GM19455 (cell line): ENCODE data around the gene HDAC4.

Experiments
- ATAC-seq: cut with Tn5 transposase; IDR thresholded peaks from one replicate; pipeline ENCODE4 v1.9.1; 2021; ENCODE audit not compliant: unreplicated experiment

HDAC4 gene

DNA sequence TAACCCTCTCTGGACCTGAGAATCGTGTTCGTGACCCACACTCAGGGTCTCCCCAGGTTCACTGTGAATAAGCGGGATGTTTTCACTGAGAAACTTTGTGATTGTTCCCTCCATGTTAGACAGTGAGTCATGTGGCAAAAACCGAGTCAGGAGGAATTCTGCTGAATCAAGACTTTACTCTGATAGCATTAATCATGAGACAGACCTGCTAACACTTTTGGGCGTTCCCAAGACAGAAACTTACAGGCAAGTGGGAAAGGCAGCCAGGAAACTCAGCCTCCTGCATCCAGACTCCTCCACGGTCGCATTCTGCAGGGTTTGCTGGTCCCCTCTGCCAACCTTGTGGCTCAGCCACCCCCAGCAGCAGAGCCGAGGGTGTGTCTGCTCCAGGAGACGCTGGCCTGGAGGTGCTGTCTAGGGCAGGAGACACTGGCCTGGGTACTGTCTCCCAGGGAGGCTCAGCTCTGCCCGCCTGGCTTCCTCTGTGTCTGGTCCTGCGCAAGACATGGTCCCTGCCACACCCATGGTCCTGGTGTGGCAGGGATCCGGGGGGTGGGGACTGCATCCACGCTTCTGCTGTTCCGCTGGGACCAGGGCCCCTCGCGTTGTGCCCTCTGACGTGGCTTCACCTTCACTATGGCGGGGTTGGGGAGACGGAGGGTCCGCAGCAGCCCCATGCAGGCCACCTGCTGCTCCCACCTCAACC, 375.6 kb downstream of the HDAC4 start:
- no peak for ATAC-seq

DNA sequence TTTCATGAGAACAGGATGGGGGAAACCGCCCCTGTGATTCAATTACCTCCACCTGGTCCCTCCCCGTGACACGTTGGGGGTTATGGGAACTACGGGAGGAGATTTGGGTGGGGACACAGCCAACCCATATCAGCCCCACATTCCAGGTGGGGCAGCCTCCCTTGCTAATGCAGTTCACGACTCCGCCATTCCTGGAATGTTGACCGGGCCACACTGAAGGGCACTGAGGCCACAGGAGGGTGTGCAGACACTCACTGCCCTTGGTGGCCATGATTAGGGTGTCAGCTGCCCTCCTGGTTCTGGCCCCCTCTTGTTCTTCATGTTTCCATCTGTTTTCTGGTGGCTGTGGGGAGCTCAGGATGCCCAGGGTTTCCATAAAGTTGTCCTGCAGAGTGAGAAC, 376.6 kb downstream of the HDAC4 start:
- no peak for ATAC-seq

DNA sequence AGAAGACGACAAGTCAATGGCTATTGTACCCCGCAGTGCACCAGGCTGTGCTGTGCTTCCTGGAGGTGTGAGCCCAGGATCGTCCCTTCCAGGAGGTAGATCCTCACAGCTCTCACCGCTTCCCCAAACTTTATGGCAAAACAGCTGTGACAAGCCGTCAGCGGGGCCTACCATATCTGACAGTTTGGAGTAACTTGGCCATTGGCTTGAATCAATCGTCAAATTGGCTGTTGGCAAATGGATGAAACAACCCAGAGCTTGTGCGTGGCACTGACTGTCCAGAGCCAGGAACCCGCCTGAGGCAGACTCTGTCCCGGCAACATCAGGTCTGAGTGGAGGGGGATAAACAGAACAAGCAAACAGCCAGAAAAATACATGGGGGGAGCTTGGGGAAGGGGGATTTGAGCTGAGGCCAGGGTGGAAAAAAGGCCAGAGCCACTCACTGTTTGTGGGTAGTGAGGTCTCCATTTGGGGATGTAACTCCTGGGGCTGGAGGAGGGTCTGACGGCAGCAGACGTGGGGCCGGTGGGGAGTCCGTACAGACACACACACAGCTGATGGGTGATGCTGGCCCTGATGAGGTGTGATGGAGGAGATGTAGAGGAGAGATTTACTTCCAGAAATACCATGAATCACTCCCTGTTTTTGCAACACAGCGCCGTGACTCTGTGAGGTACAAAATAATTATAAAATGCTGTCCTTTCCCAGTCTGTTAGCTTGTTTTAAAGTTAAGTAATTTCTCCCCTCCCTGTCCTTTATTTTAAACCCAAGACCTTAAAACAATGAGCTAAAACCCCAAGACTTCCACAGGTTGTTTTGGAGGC, 378.2 kb downstream of the HDAC4 start:
- no peak for ATAC-seq

DNA sequence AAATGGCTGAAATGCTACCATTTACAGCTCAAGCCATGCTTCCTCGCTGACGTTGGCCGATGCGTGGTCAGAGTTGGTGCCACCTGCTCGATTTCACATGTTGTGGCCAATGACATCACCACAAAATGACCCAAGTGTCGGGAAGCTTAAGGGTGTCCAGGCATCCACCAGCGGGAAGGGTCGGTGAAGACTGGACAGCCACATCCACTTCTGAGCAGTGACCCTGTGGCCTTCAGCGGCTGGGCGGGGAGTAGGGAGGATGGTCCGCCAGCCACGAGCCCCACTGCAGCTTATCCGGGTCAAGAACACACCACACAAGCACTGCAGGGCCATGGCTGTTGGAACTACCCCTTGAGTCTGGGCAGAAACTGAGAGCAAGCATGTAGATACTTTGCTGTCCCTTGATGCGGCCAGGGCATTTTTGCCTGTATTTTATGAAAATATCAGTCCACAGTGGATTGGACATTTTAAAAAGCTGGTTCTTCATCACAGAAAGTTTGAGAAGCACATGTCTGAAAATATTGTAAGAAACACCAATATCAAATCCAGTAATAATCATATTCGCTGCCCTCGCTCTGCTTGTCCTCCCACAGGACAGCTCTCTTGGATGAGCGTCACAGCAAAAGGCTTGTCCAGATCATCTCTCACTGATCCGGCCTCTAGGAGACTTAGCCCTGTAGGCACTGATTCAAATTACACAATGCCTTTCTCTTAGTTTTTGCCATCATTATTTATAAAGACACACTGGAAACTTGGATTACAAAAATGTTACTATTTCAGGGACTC, 379.0 kb downstream of the HDAC4 start:
- no peak for ATAC-seq

DNA sequence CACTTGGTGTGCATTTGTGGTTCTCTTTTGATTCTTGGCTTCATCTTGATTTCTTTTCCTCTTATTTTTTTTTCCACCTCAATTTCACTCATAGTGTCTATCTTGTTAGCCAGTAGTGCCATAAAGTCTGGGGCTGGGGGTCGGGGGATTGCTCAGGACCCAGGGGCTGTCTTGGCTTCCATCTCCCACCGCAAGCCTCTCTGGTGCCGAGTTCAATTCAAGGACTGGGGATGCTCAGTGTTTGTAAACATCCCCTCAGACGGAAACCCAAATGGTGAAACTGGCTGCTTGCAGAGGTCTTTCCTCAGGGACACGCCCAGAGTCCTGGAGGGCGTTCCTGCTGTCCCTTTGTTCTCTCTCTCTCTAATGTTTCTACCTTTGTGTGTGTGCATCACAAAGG, 379.6 kb downstream of the HDAC4 start:
- no peak for ATAC-seq

DNA sequence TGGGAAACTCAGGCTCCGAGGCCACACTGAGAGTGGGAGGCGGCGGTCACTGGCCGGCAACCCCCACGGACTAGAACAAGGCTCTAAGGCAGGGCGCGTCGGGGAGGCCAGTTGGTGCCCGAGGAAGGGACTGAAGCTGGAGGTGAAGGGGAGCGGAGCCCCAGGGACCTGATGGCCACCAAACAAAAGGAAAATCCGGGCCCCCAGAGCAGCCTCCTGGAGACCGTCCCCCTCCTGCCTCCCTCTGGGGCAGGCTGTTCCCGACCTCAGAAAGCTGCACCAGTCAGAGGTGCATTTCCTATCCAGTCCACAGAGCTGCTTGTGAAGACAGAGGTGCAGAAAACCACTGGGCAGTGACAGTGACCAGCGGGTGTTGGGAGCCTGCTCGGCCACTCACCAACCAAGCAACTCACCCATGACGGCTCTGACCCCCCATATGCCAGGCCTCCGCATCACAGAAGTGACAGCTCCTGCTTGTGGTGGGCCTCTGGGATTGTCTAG, 380.2 kb downstream of the HDAC4 start:
- no peak for ATAC-seq

DNA sequence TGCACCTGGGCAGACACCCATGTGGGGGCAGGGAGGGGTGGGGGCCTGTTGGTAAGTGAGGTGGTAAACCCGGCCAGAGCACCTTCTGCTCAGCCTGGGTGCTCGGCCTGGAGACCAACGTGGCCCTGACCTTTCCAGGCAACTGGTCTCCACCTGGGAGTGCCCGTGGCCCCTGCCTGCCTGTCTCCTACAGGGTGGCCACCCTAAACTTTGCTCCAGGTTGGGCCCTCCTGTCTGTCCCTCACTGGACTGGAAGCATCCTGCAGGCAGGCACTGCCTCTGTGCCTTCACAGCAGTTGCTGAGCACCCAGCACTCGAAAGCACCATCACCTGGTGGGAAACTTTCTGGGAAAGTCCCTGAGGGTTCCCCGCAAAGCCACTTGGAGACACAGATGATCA, 381.6 kb downstream of the HDAC4 start:
- no peak for ATAC-seq

DNA sequence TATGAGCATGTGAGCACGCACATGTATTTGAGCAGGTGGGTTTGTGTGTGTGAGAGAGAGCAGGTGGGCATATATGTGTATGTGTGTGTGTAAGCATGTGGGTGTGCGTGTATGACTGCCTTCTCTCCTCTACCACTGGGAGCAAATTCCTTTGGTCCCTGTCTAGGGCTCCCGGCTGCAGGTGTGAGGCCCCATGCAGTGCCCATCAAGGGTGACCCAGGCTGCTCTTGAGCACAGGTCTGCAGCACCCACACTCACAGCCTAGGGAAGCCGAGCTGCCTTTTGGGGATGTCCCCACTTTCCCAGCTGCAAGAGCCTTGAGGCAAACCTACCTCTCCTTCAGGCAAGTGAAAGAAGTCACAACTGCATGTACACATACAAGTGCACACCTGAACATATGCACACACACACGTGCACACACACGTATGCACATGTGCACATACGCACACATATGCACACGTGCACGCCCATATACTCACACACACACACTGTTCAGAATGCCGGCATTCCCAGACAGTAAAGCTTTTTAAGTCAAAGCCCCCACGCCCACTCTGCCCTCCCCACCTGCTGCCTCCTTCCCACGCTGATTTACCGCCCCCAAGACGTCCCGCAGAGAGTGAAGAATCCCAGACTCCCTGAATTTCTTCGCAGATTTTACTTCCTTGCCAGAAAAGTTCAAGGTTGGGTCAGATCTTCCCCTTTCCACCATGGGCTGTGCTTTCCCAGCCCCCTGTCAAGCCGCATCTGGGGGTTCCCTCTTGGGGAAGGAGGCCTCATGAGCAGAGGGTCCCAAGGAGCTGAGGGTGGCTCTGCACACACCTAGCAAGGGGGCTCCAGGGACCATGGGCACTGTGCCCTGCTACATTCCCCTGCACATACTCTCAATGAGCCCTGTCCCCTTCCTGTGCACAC, 382.3 kb downstream of the HDAC4 start:
- ATAC-seq = no peak

DNA sequence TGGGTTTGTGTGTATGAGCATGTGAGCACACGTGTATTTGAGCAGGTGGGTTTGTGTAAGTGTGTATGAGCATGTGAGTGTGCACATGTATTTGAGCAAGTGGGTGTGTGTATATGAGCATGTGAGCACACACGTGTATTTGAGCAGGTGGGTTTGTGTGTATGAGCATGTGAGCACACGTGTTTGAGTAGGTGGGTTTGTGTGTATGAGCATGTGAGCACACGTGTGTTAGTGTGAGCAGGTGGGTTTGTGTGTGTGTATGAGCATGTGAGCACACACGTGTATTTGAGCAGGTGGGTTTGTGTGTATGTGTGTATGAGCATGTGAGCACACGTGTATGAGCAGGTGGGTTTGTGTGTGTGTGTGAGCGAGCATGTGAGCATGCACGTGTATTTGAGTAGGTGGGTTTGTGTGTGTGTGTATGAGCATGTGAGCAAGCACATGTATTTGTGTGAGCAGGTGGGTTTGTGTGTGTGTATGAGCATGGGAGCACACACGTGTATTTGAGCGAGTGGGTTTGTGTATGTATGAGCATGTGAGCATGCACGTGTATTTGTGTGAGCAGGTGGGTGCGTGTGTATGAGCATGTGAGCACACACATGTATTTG, 383.2 kb downstream of the HDAC4 start:
- ATAC-seq = no peak

DNA sequence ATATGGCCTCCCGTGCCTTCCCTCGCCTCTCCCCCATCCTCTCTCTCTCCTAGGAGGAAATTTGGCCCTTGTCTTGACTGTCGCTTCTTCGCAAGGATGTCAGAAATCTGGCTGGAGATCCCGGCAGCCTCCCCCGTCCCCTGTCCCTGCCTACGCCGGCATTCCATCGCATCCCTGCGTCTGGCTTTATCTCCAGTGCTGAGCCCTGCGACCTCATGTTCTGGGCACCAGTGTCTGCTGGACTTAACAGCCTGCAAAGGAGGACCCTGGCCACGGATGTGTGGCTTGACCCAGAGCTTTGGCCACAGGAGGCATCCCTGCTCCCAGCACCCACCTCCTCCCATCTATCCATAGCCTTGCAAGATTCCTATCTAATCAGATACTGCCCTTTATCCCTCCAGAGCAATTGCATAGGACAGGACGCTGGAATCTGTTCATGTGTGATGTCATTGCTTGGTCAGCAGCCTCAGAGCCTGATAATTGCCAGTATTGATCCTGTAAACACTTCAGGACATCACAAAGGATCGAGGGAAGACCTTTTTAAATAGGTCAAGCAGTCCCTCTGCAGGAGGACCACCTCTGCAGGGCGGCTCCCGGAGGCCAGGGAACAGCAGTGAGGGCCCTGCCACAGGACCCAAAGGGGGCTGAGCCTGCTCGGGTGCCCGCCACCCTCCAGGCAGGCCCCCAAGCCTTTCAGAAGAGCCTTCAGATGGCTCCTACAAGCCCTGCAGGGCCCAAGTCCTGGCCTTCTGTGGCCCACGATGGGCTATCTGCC, 384.7 kb downstream of the HDAC4 start:
- ATAC-seq = no peak

DNA sequence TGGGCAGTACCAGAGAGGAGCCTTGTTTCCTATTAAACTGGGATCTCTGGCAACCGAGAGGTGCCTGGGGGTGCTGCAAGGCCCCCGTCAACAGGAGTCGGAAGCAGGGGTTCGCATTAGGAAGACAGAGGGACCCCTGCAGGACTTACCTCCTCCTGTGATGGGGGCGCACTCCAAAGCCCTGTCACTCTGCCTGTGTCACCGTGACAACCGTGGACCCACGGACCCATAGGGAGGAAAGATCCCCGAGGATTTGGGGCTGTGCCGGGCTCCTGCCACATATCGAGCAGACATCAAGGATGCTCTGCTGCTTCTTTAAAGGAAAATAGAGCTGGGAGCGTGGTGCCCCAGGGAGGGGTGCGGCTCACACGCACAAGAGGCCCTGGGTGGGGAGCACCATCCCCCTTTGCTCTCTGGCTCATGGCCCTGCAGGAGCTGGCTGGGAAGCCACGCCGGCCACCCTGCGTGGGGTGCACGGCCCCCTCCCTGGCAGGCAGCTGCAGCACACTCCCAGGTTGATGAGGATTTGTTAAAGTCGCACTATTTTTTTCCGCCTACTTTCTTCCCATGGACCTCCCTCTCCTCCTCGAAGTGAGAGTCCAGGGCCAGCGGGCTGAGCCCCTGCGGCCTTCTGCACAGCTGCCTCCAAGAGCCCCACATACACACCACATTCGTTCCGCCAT, 385.5 kb downstream of the HDAC4 start:
- ATAC-seq = no peak

DNA sequence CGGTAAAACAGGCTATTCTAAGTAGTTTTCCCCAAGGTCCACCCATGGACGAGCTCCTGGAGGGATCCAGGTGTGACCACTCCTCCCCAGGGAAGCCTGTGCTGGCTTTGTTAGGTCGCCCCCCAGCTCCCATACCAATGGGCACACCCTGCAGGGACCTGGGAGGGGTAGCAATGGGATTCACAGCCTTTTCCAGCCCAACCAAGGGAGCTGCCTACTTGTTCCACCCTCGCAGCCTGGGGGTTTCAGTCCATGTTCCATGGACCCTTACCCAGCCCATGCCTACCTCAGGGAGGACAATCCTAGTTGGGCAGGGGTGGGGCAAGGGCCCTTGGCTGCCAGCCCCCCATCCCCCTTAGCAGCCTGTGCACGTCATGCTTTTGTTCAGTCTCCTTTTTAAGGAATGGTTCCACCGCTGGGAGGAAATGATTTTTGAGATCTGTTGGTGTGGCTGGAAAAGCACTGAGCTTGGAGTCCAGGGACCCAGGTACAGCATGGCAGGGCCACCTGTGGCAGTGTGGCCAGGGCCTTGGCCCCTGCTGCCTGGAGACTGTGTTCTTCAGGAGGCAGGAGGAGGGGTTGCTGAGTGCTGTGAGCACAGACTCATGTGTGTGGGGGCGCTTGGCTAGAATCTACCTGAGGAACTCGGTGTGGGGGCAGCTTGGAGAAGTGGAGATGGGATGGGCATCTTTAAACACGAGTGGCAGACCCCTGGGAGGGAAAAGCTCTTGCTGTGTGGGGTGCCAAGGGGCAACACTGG, 386.2 kb downstream of the HDAC4 start:
- ATAC-seq = no peak

DNA sequence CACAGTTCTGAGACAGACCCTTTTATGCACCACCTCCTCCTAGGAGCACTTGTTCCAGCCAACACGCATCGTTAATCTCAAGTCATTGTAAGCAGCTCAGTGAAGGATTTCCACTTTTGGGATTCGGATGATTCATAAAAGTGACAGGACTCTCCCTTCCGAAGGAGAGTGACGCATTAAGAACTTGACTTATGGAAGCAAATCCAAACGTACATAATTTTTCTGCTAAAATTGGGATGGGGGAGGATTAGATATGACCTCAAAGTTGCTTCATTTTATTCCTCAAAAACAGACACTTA, 387.2 kb downstream of the HDAC4 start:
- no peak for ATAC-seq

DNA sequence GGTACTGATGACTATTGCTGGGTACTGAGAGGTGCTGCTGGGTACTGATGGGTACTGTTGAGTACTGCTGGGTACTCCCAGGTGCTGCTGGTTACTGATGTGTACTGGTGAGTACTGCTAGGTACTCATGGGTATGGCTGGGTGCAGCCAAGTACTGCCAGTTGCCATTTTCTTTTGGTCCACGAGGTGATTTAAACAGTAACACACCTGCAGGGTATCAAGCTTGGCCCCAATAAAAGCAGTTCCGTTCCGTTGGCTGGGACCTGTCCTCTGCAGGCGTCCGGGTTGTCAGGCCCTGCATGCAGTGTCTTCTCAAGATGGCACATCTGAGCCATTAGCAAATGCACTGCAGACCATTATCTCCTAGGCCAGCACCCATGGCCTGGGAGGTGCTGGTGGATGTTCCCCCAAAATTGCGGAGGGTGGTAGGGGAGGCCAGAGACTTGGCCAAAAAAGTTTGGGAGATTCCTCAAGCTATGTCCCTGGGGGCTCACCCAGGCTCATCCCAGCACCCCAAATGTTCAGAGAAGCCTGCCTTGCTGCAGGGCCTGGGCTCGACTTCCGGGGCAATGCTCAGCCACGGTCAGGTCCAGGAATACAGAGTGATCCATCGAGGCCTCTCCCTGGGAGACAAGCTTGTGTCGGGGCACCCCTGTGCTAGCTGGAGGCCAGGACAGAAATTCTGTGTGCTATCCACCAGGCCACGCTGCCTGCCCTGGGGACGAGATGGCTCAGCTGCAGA, 387.7 kb downstream of the HDAC4 start:
- ATAC-seq = no peak

DNA sequence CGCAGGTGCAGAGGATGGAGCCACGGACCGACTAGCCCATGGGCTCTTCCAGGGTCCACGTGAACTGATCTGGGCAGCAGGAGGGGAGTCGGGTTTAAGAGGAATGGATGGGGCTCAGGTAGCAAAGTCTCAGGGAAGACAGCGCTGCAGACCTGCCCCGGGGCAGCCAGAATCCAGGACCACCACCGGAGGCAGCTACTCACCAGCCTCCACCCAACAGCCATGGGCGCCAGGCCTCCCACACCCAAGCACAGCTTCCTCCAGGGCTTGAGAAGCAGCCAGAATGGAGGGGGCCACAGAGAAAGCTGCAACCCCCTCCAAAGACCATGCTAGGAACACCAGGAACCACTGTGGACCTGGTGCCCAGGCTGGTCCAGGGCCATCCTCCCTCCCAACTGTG, 388.6 kb downstream of the HDAC4 start:
- no peak for ATAC-seq

DNA sequence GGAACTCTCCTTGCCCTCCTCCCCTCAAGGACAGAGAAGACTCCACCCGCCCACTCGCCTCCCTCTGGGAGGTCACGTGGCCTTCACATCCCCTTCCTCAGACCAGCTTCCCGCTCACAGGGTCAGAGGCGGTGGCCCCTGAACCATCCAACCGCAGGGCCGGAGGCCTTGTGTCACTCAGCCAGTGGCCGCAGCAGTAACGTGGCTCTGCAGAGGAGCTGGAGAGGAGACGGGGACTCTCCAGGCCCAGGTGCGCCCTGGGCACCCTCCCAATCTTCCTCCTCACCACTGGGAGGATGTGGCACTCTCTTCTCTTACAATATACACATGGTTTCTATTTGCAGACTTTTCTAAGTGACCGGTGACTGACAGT, 391.2 kb downstream of the HDAC4 start:
- ATAC-seq = no peak

DNA sequence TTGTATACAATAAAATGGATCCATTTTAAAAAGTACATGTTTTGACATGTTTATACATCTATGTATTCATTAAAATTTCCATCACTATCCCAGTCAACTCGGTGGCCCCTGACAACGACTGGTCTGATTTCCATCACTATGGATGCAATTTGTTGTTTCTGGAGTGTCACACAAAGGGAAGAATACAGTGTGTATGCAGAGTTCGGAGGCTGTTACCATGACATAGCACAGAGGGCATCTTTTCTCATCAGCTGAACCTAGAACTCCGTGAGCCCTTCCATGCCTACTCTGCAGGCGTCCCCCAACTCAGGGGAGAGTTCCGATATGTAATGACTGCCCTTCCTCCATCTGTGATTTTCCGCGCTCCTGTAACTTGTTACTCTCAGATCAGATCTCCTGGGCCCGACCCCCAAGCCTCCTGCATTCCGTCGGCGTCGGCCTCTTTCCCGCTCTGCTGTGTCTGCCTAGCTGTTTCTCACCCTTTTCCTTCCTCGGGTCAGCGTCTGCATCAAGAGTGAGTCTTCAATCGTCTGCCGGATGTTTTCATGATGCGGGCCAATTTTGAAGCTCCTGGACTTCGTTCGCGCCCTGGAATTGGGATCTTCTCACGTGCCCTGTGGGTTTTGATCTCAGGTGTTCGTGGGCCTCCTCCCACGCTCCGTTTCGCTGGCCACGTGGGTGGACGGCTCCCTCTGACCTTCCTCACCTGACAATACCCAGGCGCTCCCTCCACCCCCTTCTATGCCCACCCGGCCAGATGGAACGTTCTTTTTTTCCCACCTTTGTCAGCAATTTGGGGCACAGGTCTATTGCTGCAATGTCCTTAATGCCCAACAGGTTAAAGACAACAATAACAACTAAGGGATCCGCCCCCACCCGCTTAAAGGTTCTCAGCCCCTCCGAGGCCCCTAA, 391.9 kb downstream of the HDAC4 start:
- no peak for ATAC-seq
